Parathyroid adenoma (tissue), 2 donors: Measurements from ENCODE around the gene MAP4.

ENCODE experiments used
- H2AFZ ChIP-seq: fragments of 300-600 bp; sonication (generic); one replicate; pipeline ENCODE4 v1.7.0; 2017; ENCODE audit warnings: antibody characterized with exemption, mild to moderate bottlenecking
- H3K27ac ChIP-seq: fragments of 300-600 bp; sonication (generic); one replicate; pipeline ENCODE4 v1.7.0; 2017
- H3K27me3 ChIP-seq: fragments of 300-600 bp; sonication (generic); one replicate; pipeline ENCODE4 v1.7.0; 2017; ENCODE audit warnings: low read length; ENCODE audit not compliant: control insufficient read depth, insufficient read depth
- H3K36me3 ChIP-seq: fragments of 300-600 bp; sonication (generic); one replicate; pipeline ENCODE4 v1.7.0; 2017; ENCODE audit warnings: low read length; ENCODE audit not compliant: control insufficient read depth, insufficient read depth
- H3K4me1 ChIP-seq: fragments of 300-600 bp; sonication (generic); one replicate; pipeline ENCODE4 v1.7.0; 2017; ENCODE audit warnings: control low read depth
- H3K4me2 ChIP-seq: fragments of 300-600 bp; sonication (generic); one replicate; pipeline ENCODE4 v1.7.0; 2017; ENCODE audit warnings: low read length
- H3K4me3 ChIP-seq: fragments of 300-600 bp; sonication (generic); one replicate; pipeline ENCODE4 v1.7.0; 2017; ENCODE audit warnings: low read depth, low read length
- H3K79me2 ChIP-seq: fragments of 300-600 bp; sonication (generic); one replicate; pipeline ENCODE4 v1.7.0; 2017; ENCODE audit warnings: control low read depth
- H3K9ac ChIP-seq: fragments of 300-600 bp; sonication (generic); one replicate; pipeline ENCODE4 v1.7.0; 2017; ENCODE audit warnings: mild to moderate bottlenecking
- H3K9me3 ChIP-seq: fragments of 300-600 bp; sonication (generic); one replicate; pipeline ENCODE4 v1.7.0; 2017; ENCODE audit warnings: low read length; ENCODE audit not compliant: control insufficient read depth
- TF ChIP-seq, protein P1 (sequence below): fragments of 300-600 bp; sonication (generic); IDR thresholded peaks from one replicate; pipeline ENCODE4 v1.7.0; 2017; ENCODE audit warnings: antibody characterized with exemption, mild to moderate bottlenecking
- donor health status: primary hyperparathyroidism.

The MAP4 gene

GRCh38 chr3:47892286-47893040, 123.8 kb downstream of the MAP4 start:
- no peaks in the 10 kb centered on the region for H3K4me1 ChIP-seq
- no peak overlapping the region for H3K4me3 ChIP-seq
- H3K9ac ChIP-seq = no peak overlapping the region
- no peak overlapping the region for H3K4me2 ChIP-seq
- H2AFZ ChIP-seq = no peak overlapping the region
- H3K79me2 ChIP-seq = no peaks in the 10 kb centered on the region
- no peak overlapping the region for H3K27ac ChIP-seq
- H3K27me3 ChIP-seq = no peaks in the 10 kb centered on the region
- TF ChIP-seq, protein P1, sequence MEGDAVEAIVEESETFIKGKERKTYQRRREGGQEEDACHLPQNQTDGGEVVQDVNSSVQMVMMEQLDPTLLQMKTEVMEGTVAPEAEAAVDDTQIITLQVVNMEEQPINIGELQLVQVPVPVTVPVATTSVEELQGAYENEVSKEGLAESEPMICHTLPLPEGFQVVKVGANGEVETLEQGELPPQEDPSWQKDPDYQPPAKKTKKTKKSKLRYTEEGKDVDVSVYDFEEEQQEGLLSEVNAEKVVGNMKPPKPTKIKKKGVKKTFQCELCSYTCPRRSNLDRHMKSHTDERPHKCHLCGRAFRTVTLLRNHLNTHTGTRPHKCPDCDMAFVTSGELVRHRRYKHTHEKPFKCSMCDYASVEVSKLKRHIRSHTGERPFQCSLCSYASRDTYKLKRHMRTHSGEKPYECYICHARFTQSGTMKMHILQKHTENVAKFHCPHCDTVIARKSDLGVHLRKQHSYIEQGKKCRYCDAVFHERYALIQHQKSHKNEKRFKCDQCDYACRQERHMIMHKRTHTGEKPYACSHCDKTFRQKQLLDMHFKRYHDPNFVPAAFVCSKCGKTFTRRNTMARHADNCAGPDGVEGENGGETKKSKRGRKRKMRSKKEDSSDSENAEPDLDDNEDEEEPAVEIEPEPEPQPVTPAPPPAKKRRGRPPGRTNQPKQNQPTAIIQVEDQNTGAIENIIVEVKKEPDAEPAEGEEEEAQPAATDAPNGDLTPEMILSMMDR = no peak
- H3K9me3 ChIP-seq = no peaks in the 10 kb centered on the region
- H3K36me3 ChIP-seq = no peaks in the 10 kb centered on the region

DNA sequence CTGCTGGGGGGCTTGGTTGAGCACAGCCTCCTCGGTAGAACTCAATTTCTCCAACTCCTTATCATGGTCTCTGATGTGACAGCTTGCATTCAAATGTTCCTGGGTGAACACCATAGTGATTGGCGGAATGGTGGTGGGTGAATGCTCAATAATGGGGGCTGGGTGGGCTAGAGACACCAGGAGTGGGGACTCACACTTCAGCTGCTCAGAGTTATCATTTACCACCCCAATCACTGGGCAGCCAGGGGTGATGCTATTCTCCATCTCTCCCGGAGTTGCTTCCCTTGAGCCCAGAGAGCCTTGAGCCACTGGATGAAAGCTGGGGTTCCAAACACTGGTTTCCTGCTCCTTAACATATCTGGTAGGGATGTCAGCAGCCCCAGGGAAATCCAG, 124.6 kb downstream of the MAP4 start:
- no peak overlapping the region for H3K4me2 ChIP-seq
- no peaks in the 10 kb centered on the region for H3K79me2 ChIP-seq
- no peak overlapping the region for H3K9ac ChIP-seq
- no peak overlapping the region for H3K4me3 ChIP-seq
- H2AFZ ChIP-seq = no peak overlapping the region
- no peaks in the 10 kb centered on the region for H3K9me3 ChIP-seq
- TF ChIP-seq, protein P1 = no peak
- no peaks in the 10 kb centered on the region for H3K27me3 ChIP-seq
- no peaks in the 10 kb centered on the region for H3K36me3 ChIP-seq
- H3K27ac ChIP-seq = no peak overlapping the region
- H3K4me1 ChIP-seq = no peaks in the 10 kb centered on the region

DNA sequence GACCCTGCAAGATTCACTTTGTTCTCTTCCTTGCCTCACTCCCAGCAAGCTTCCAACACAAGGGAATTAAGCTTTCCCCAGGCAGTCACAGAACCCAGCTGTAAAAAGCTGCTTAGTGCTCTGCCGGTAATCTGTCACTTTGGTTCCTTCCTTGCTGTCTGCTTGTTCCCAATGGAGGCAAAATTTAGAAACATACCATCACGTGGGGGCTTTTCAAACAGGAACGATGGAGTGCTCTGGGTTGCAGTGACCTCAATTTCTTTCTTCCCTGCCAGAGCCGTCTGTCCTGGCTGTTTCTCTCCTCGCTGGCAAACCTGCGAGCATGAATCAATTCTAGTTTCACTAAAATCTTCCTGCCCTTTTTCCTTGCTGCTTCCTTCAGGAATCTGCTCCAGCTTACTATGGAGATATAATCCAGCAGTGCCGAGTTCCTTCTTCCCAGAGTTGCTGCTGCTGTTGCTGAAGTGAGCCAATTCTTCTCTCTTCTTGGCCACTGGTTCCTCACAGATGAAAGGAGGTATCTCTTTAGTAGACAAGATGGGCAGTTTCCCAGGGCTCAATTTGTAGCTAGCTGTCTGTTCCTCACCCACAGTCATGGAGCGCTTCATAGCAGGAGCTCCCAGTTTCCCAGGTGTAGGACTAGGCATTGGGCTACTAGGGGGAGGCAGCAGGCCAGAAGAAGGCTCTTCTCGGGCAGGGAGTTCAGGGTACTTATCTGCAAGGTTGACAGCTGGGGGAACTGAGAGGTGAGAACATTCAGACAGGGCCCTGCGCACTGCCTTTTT, 125.2 kb downstream of the MAP4 start:
- H3K4me1 ChIP-seq = no peaks in the 10 kb centered on the region
- H3K36me3 ChIP-seq = no peaks in the 10 kb centered on the region
- H3K27ac ChIP-seq = no peak overlapping the region
- H3K4me2 ChIP-seq = no peak overlapping the region
- no peak overlapping the region for H3K4me3 ChIP-seq
- H3K27me3 ChIP-seq = no peaks in the 10 kb centered on the region
- TF ChIP-seq, protein P1 = no peak
- H2AFZ ChIP-seq = no peak overlapping the region
- H3K9me3 ChIP-seq = no peaks in the 10 kb centered on the region
- no peaks in the 10 kb centered on the region for H3K79me2 ChIP-seq
- no peak overlapping the region for H3K9ac ChIP-seq

DNA sequence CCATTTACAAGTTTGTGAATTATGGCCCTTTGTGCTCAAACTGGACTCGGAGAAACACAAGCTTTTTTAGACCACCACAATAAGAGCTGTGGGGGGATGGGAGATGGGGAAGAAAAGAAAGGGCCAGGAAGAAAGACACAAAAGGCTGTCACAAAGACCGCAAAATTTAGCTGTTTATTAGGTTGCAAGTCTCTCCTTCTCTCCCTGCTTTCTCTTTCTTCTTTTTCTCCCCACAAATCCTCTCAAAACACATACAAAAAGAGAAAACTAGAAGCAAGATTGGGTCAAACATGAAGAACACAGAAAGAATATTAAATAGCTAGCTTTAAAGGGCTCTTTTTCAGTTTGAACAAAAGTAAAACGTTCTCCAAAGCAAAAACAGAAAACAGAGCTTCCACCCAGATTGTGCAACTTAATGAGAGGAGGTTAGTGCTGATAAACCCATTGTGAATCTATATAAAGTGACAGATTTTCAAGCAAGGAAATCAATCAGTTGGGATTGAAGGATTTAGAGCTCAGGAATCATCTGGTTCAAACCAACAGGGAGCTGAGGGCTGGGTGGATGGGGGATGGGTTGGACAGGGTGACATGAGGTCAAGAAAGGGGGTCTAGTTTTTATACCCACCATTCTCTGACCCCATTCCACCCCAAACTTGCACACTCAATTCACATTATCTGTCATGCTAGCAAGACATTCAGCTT, 125.9 kb downstream of the MAP4 start:
- Histone ChIP-seq H2AFZ (no peak overlapping the region), H3K79me2 (no peaks in the 10 kb centered on the region), H3K4me1 (no peaks in the 10 kb centered on the region), H3K36me3 (no peaks in the 10 kb centered on the region), H3K27me3 (no peaks in the 10 kb centered on the region), H3K9me3 (no peaks in the 10 kb centered on the region), H3K9ac (no peak overlapping the region), H3K4me3 (no peak overlapping the region), H3K4me2 (no peak overlapping the region), H3K27ac (peak overlapping the region; percentile 5)
- TF ChIP-seq, protein P1 = no peak
